HG02884 (cell line): ENCODE data around the gene TSPYL2.

ENCODE experiments used
- ATAC-seq: cut with Tn5 transposase; IDR thresholded peaks from one replicate; pipeline ENCODE4 v1.9.1; 2021; ENCODE audit warnings: mild to moderate bottlenecking, moderate library complexity; ENCODE audit not compliant: unreplicated experiment

Gene TSPYL2

GRCh38 chrX:53078943-53079342 is 3.2 kb upstream of the TSPYL2 start:
- ATAC-seq, result no peak

GRCh38 chrX:53080628-53081580 is 1.3 kb upstream of the TSPYL2 start:
- ATAC-seq, result no peak

- ATAC-seq, result no peak
These were observed 828 bp downstream of the TSPYL2 start for GRCh38 chrX:53082773-53083616.

GRCh38 chrX:53084043-53084570 is 1.9 kb downstream of the TSPYL2 start:
- ATAC-seq, result no peak

GRCh38 chrX:53084863-53085262 is 2.7 kb downstream of the TSPYL2 start:
- ATAC-seq, result no peak

- no peak for ATAC-seq
These were observed 3.6 kb downstream of the TSPYL2 start for GRCh38 chrX:53085661-53086229.

GRCh38 chrX:53086464-53086863 is 4.3 kb downstream of the TSPYL2 start:
- ATAC-seq, result no peak

- ATAC-seq, result no peak
These were observed 5.2 kb downstream of the TSPYL2 start for GRCh38 chrX:53087388-53087831.

- peak; percentile 54 for ATAC-seq
These were observed 6.2 kb downstream of the TSPYL2 start for GRCh38 chrX:53088136-53088974.

GRCh38 chrX:53089224-53089842 is 7.2 kb downstream of the TSPYL2 start:
- no peak for ATAC-seq

- ATAC-seq, result no peak
These were observed 7.8 kb downstream of the TSPYL2 start for GRCh38 chrX:53089925-53090324.

- no peak for ATAC-seq
These were observed 9.2 kb downstream of the TSPYL2 start for GRCh38 chrX:53091354-53091753.

GRCh38 chrX:53093177-53093655 is 11.0 kb downstream of the TSPYL2 start:
- ATAC-seq, result peak; percentile 42

GRCh38 chrX:53093748-53094581 is 11.8 kb downstream of the TSPYL2 start, which contains the start of gene KANTR:
Gene KANTR, plus strand, starts transcription at chrX:53094142. Its CDS starts 30,131 bp downstream, at chrX:53124273.
- ATAC-seq, result peak; percentile 78

GRCh38 chrX:53094582-53094905 is 12.4 kb downstream of the TSPYL2 start:
- ATAC-seq, result no peak

- no peak for ATAC-seq
These were observed 13.6 kb downstream of the TSPYL2 start for GRCh38 chrX:53095796-53096195.

- no peak for ATAC-seq
These were observed 32.8 kb downstream of the TSPYL2 start for GRCh38 chrX:53114864-53115549.

GRCh38 chrX:53115550-53115874 is 33.3 kb downstream of the TSPYL2 start:
- ATAC-seq, result no peak
